ENCODE data around the gene C1QTNF12.

DNA sequence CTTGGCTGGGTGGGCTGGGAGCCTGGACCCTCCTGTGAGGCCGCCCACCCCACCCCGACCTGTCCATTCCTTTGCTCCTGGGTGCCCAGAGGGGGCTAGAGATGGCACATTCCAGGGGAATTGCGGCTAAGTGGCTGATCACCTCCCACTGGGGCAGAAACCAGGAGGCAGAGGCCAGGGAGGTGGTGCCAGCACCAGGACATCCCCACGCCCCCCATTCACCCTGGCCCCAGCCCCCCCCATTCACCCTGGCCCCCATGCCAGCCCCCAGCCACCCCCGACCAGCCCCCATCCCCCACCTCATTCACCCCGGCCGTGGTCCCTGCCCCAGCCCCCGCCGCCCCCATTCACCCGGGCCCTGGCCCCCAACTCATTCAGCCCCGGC, 6.2 kb downstream of the C1QTNF12 start:
- TF ChIP-seq TEAD4 (IDR thresholded peaks at IDR 0.05) (no peak), CREB1 (IDR thresholded peaks at IDR 0.05; ENCODE audit: low read depth) (no peak), RAD21 (IDR thresholded peaks at IDR 0.05; ENCODE audit: low read depth) (no peak), FOXM1 (IDR thresholded peaks at IDR 0.05; ENCODE audit: borderline replicate concordance, low read depth) (no peak), EGR1 (IDR thresholded peaks at IDR 0.05) (no peak), EP300 (IDR thresholded peaks at IDR 0.05; ENCODE audit: borderline replicate concordance) (no peak), TAF1 (IDR thresholded peaks at IDR 0.05; ENCODE audit: low read depth) (no peak), TCF12 (IDR thresholded peaks at IDR 0.05; ENCODE audit: low read depth) (no peak), YY1 (IDR thresholded peaks at IDR 0.05; ENCODE audit: low read depth) (no peak)
- TF ChIP-seq, protein P1, sequence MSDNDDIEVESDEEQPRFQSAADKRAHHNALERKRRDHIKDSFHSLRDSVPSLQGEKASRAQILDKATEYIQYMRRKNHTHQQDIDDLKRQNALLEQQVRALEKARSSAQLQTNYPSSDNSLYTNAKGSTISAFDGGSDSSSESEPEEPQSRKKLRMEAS (IDR thresholded peaks at IDR 0.05) = no peak
- TF ChIP-seq, protein P2, sequence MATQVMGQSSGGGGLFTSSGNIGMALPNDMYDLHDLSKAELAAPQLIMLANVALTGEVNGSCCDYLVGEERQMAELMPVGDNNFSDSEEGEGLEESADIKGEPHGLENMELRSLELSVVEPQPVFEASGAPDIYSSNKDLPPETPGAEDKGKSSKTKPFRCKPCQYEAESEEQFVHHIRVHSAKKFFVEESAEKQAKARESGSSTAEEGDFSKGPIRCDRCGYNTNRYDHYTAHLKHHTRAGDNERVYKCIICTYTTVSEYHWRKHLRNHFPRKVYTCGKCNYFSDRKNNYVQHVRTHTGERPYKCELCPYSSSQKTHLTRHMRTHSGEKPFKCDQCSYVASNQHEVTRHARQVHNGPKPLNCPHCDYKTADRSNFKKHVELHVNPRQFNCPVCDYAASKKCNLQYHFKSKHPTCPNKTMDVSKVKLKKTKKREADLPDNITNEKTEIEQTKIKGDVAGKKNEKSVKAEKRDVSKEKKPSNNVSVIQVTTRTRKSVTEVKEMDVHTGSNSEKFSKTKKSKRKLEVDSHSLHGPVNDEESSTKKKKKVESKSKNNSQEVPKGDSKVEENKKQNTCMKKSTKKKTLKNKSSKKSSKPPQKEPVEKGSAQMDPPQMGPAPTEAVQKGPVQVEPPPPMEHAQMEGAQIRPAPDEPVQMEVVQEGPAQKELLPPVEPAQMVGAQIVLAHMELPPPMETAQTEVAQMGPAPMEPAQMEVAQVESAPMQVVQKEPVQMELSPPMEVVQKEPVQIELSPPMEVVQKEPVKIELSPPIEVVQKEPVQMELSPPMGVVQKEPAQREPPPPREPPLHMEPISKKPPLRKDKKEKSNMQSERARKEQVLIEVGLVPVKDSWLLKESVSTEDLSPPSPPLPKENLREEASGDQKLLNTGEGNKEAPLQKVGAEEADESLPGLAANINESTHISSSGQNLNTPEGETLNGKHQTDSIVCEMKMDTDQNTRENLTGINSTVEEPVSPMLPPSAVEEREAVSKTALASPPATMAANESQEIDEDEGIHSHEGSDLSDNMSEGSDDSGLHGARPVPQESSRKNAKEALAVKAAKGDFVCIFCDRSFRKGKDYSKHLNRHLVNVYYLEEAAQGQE (IDR thresholded peaks at IDR 0.05; ENCODE audit: low read depth) = no peak
